ENCODE data around the gene SLC36A1. TPM values are rescaled to one million over a fixed set of nuclear protein-coding genes. Genes with fewer than 3 reads are reported as not detected.
"Not testable (repeated sequence)": the region's sequence is repeated elsewhere in the genome, so short reads cannot be mapped to it uniquely, and the experiment has no call there.

Gene SLC36A1
- total RNA-seq, 2 donors from 2014 or later = 20.2 to 30.6 TPM

DNA sequence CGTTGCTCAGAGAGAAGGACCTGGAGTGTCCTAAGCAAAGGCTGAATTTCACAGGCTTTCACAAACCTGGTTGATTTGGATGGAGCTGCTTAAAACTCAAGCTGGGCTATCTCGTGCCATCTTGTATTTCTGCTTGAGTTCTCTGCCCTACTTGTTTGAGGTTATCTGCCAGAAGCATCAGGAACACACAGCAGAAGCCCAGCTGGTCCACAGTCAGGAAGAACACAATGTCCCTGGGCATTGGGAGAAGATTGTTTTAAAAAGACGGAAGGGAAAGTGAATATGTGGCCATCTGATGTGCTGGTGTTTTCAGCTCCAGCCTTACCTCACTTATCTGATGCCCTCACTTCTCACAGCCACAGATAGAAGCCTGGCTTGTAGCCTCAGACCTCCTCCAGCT is 32.9 kb upstream of the SLC36A1 start:
- no peak overlapping the region for H3K27ac ChIP-seq
- H3K27me3 ChIP-seq = no peaks in the 10 kb centered on the region
- H3K4me3 ChIP-seq = no peak overlapping the region
- H3K9ac ChIP-seq (ENCODE audit: low read depth in 2 of 2, low read length in 2 of 2) = no peak overlapping the region
- no peak for DNase-seq
- intact Hi-C loops (cut with DNase I) = no loop called here
- H3K36me3 ChIP-seq = no peaks in the 10 kb centered on the region
- no peaks in the 10 kb centered on the region for H3K4me1 ChIP-seq
- TF ChIP-seq, protein P1, sequence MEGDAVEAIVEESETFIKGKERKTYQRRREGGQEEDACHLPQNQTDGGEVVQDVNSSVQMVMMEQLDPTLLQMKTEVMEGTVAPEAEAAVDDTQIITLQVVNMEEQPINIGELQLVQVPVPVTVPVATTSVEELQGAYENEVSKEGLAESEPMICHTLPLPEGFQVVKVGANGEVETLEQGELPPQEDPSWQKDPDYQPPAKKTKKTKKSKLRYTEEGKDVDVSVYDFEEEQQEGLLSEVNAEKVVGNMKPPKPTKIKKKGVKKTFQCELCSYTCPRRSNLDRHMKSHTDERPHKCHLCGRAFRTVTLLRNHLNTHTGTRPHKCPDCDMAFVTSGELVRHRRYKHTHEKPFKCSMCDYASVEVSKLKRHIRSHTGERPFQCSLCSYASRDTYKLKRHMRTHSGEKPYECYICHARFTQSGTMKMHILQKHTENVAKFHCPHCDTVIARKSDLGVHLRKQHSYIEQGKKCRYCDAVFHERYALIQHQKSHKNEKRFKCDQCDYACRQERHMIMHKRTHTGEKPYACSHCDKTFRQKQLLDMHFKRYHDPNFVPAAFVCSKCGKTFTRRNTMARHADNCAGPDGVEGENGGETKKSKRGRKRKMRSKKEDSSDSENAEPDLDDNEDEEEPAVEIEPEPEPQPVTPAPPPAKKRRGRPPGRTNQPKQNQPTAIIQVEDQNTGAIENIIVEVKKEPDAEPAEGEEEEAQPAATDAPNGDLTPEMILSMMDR (IDR thresholded peaks at IDR 0.05) = no peak
- H3K9me3 ChIP-seq = no peaks in the 10 kb centered on the region

DNA sequence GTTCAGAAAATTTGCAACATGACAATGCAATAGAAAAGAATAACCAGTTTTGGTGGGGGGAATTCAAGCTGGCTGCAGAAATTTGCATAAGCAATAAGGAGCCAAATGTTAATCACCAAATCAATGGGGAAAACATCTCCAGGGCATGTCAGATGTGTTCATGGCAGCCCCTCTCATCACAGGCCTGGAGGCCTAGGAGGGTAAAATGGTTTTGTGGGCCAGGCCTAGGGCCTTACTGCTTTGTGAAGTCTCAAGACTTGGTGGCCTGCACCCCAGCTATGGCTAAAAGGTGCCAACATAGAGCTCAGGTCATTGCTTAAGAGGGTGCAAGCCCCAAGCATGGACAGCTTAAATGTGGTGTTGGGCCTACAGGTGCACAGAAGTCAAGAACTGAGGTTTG is 29.7 kb upstream of the SLC36A1 start:
- Histone ChIP-seq H3K4me3 (no peak overlapping the region), H3K27ac (no peak overlapping the region), H3K27me3 (no peaks in the 10 kb centered on the region), H3K9me3 (no peaks in the 10 kb centered on the region), H3K9ac (ENCODE audit: low read depth in 2 of 2, low read length in 2 of 2) (no peak overlapping the region), H3K4me1 (no peaks in the 10 kb centered on the region), H3K36me3 (no peaks in the 10 kb centered on the region)
- DNase-seq = no peak
- intact Hi-C loops (cut with DNase I) = no loop called here
- TF ChIP-seq, protein P1 (IDR thresholded peaks at IDR 0.05) = no peak

DNA sequence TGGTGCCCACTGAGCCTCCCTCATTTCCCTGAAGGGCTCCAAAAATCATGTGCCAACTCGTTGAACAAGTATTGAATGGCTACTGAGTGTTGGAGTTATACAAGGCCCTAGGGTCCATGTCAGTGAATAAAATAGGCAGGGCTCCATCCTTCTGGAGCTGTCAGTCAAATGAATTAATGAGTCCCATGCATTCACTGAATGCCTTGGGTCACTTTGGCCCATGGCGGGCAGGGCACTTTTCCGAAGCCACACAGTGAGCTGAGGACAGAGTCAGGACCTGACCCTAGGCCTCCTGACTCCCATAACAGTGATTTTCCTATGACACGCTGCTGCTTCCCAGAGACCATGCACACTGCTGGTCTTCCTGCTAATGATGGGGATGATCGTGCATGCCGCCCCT is 27.3 kb upstream of the SLC36A1 start:
- Histone ChIP-seq H3K4me1 (no peaks in the 10 kb centered on the region), H3K27ac (no peak overlapping the region), H3K9me3 (no peaks in the 10 kb centered on the region), H3K4me3 (no peak overlapping the region), H3K9ac (ENCODE audit: low read depth in 2 of 2, low read length in 2 of 2) (no peak overlapping the region), H3K36me3 (no peaks in the 10 kb centered on the region), H3K27me3 (no peaks in the 10 kb centered on the region)
- intact Hi-C loops (cut with DNase I) = no loop called here
- DNase-seq = no peak
- TF ChIP-seq, protein P1 (IDR thresholded peaks at IDR 0.05) = no peak

DNA sequence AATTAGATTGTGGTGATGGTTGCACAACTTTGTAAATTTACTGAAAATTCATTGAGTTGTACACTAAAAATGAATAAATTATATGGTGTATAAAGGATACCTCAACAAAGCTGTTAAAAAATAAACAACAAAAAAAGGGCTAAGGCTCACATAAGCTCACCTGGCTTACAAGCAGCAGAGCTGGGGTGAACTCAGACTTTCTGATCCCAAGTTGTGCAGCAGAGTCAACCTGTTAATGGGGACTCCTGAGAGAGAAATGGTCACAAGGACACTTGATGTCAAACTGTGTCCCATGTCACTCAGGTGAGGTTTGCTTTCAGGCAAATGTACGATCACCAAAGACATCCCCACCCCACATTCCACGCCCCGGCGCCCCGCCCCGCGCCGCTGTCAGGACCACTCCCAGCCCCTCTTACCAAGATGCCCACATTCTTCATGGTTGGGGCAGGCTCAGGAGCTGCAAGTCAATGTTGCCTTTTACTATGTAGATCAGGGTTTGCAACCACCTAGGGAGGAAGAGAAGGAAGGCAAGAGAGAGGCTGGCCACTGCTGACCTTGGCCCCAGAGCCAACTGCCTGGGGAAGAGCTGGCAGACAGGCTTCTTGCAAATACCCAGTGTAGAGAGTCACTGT is 22.4 kb upstream of the SLC36A1 start:
- Histone ChIP-seq H3K36me3 (no peaks in the 10 kb centered on the region), H3K4me1 (no peaks in the 10 kb centered on the region), H3K4me3 (no peak overlapping the region), H3K27me3 (no peaks in the 10 kb centered on the region), H3K9me3 (no peaks in the 10 kb centered on the region), H3K27ac (no peak overlapping the region), H3K9ac (ENCODE audit: low read depth in 2 of 2, low read length in 2 of 2) (no peak overlapping the region)
- DNase-seq = no peak
- intact Hi-C loops (cut with DNase I) = no loop called here
- TF ChIP-seq, protein P1 (IDR thresholded peaks at IDR 0.05) = no peak

DNA sequence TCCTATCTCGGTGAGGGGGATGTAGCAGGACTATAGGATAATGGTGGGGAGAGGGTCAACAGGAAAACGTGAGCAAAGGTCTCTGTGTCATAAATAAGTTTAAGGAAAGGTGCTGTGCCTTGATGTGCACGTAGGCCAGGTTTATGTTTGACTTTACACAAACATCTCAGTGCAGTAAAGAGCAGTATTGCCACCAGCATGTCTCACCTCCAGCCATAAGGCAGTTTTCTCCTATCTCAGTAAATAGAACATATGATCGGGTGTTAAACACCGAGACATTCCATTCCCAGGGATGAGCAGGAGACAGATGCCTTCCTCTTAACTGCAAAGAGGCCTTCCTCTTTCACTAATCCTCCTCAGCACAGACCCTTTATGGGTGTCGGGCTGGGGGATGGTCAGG is 21.1 kb upstream of the SLC36A1 start:
- H3K36me3 ChIP-seq; H3K27ac ChIP-seq; H3K9ac ChIP-seq (ENCODE audit: low read depth in 2 of 2, low read length in 2 of 2); H3K4me3 ChIP-seq; H3K27me3 ChIP-seq; intact Hi-C loops (cut with DNase I); DNase-seq; H3K4me1 ChIP-seq; H3K9me3 ChIP-seq: not testable (repeated sequence)

DNA sequence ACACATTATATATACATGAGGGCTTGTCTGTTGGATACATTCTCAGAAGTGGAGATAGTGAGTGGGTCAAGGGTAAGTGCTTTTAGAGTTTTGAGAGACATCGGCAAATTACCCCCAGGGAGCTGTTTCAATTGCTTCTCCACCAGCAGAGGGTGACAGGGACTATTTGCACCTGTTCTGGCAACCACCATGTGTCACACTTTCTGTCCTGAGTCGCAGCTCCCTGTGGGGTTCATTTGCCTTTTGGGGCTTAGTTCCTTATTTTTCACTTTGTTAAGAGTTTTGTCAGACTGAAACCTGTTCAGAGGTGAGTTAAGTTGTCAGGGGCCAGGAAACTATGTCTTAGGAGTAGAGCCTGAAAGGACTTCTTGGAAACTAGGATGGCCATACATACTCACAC is 20.1 kb upstream of the SLC36A1 start:
- Histone ChIP-seq H3K4me3 (no peak overlapping the region), H3K27me3 (no peaks in the 10 kb centered on the region), H3K36me3 (no peaks in the 10 kb centered on the region), H3K9ac (ENCODE audit: low read depth in 2 of 2, low read length in 2 of 2) (no peak overlapping the region), H3K27ac (no peak overlapping the region), H3K9me3 (no peaks in the 10 kb centered on the region), H3K4me1 (no peaks in the 10 kb centered on the region)
- TF ChIP-seq, protein P1 (IDR thresholded peaks at IDR 0.05) = no peak
- intact Hi-C loops (cut with DNase I) = no loop called here
- DNase-seq = no peak
